ENCODE data around the gene COQ3.

Gene COQ3, protein sequence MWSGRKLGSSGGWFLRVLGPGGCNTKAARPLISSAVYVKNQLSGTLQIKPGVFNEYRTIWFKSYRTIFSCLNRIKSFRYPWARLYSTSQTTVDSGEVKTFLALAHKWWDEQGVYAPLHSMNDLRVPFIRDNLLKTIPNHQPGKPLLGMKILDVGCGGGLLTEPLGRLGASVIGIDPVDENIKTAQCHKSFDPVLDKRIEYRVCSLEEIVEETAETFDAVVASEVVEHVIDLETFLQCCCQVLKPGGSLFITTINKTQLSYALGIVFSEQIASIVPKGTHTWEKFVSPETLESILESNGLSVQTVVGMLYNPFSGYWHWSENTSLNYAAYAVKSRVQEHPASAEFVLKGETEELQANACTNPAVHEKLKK

GRCh38 chr6:99393698-99394531 is at the start of gene COQ3:
Gene COQ3, minus strand, starts transcription at chr6:99394195. Its CDS starts 16 bp downstream, at chr6:99394179.
- no peak for TF ChIP-seq JUND (IDR thresholded peaks at IDR 0.05; ENCODE audit: low read depth)
- peak; percentile 35 to 77 for DNase-seq (ENCODE audit: low read depth in 1 of 2, low spot score in 1 of 2)
- in situ Hi-C loops (cut with HindIII; ENCODE audit: low pct_unique_long_range_greater_than_20kb, low sequenced_read_pairs), result no loop called here

- in situ Hi-C loops (cut with HindIII; ENCODE audit: low pct_unique_long_range_greater_than_20kb, low sequenced_read_pairs), result no loop called here
- DNase-seq (ENCODE audit: low read depth in 1 of 2, low spot score in 1 of 2), result peak in 1 of 2 experiments; percentile 10
- TF ChIP-seq JUND (IDR thresholded peaks at IDR 0.05; ENCODE audit: low read depth), result no peak
Measured at GRCh38 chr6:99434702-99435530, 40.9 kb upstream of the COQ3 start.

DNA sequence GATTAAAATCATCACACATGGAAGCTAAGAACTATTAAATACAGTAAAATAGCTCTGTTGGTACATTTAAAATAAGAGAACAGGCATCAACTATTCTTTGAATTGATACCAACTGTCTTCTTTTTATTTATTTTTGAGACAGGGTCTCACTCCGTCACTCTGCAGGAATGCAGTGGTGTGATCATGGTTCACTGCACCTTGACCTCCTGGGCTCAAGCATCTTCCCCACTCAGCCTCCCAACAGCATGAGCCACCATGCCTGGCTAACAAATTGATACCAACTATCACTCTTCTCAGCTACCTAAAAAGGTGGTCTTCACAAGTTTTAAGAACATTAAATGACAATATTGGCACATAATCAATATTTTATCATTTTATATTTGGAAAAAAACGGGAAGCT is 38.9 kb upstream of the COQ3 start:
- DNase-seq (ENCODE audit: low read depth in 1 of 2, low spot score in 1 of 2), result no peak
- TF ChIP-seq JUND (IDR thresholded peaks at IDR 0.05; ENCODE audit: low read depth), result no peak
- in situ Hi-C loops (cut with HindIII; ENCODE audit: low pct_unique_long_range_greater_than_20kb, low sequenced_read_pairs), result no loop called here

GRCh38 chr6:99431901-99432300 is 37.9 kb upstream of the COQ3 start:
- in situ Hi-C loops (cut with HindIII; ENCODE audit: low pct_unique_long_range_greater_than_20kb, low sequenced_read_pairs), result no loop called here
- TF ChIP-seq JUND (IDR thresholded peaks at IDR 0.05; ENCODE audit: low read depth), result no peak
- no peak for DNase-seq (ENCODE audit: low read depth in 1 of 2, low spot score in 1 of 2)

DNA sequence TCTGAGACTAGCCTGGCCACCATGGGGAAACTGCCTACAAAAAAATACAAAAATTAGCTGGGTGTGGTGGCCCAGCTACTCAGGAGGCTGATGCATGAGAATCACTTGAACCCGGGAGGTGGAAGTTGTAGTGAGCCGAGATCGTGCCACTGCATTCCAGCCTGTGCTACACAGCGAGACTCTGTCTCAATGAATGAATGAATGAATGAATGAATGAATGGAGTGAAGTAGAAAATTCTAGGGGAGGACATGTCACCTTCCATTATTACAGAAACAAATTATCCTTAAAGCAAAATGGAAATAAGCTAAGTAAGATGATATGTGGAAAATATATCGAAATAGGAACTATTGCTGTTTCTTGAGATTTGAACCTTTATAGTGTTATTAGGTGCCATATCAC is 34.0 kb upstream of the COQ3 start:
- in situ Hi-C loops (cut with HindIII; ENCODE audit: low pct_unique_long_range_greater_than_20kb, low sequenced_read_pairs), result no loop called here
- no peak for TF ChIP-seq JUND (IDR thresholded peaks at IDR 0.05; ENCODE audit: low read depth)
- no peak for DNase-seq (ENCODE audit: low read depth in 1 of 2, low spot score in 1 of 2)

DNA sequence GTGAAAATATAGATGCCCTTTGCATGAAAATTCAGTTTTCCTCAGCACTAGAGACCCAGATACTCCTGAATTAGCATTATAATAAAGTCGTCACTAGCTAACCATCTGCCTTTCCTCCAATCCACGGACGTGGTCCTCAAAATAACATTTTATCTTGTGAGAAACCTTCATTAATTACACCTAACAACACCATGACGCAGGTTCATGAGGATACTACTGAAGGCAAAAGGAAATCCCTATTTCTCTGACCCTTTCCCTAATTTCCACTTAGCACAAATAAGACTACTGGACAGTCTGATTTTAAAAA is 32.4 kb upstream of the COQ3 start:
- TF ChIP-seq JUND (IDR thresholded peaks at IDR 0.05; ENCODE audit: low read depth), result no peak
- in situ Hi-C loops (cut with HindIII; ENCODE audit: low pct_unique_long_range_greater_than_20kb, low sequenced_read_pairs), result no loop called here
- DNase-seq (ENCODE audit: low read depth in 1 of 2, low spot score in 1 of 2), result no peak

DNA sequence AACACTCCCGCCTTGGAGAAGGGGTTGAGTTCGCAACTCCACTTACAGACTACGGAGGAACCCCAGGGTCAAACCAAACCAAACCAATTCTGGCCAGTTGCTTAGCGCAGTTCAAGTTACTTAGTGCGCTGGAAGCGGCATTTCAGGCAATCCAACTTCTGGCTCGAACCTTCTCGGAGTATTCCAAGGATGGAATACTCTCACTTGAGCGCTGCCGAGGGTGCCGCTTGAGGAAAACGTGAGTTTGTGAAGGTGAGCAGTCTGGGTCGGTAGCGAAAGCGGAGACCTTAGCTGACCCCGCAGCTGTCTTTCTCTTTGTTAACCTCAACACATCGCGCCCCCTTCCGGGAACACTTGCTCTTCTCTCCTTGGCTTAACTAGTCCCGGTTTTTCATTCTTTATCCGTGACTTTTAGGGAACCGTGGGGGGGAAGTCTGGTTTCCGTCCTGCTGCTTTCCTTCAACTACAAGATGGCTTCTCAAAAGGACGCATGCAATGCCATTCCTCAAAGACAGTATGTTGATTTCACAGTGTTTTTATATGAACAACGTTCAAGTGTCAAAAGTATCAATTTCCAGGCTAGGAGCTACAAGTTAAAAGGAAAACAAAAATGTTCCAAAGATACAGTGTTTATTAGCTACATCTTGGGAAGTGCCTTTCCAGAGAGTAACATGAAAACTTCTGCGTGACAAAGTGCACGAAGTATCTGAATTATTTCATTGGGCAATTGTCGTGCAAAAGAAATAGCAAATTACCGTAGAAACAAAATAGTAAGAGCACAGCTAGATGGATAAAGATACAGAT is 31.9 kb upstream of the COQ3 start:
- no peak for TF ChIP-seq JUND (IDR thresholded peaks at IDR 0.05; ENCODE audit: low read depth)
- in situ Hi-C loops (cut with HindIII; ENCODE audit: low pct_unique_long_range_greater_than_20kb, low sequenced_read_pairs), result no loop called here
- peak; percentile 2 to 87 for DNase-seq (ENCODE audit: low read depth in 1 of 2, low spot score in 1 of 2)

GRCh38 chr6:99424761-99425646 is 31.0 kb upstream of the COQ3 start, which contains the start of gene PNISR:
Gene PNISR, minus strand, starts transcription at chr6:99425308. Its CDS starts 10,649 bp downstream, at chr6:99414659.
- in situ Hi-C loops (cut with HindIII; ENCODE audit: low pct_unique_long_range_greater_than_20kb, low sequenced_read_pairs), result no loop called here
- no peak for TF ChIP-seq JUND (IDR thresholded peaks at IDR 0.05; ENCODE audit: low read depth)
- DNase-seq (ENCODE audit: low read depth in 1 of 2, low spot score in 1 of 2), result peak; percentile 39 to 98

DNA sequence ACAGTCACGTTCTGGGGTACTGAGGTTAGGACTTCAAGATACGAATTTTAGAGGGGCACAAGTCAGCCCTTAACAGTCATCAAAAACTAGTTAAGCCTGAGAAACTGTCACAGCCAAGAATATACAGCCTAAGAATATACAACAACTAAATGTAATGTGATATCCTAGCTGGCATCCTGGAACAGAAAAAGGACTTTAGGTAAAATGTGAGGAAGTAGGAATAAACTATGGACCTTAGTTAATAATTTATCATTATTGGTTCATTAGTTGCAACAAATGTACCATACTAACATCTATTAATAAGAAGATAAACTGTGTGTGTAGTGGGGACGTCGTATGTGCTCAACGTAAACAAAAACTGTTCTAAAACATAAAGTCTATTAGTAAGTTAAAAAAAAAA is 30.0 kb upstream of the COQ3 start:
- DNase-seq (ENCODE audit: low read depth in 1 of 2, low spot score in 1 of 2), result no peak
- in situ Hi-C loops (cut with HindIII; ENCODE audit: low pct_unique_long_range_greater_than_20kb, low sequenced_read_pairs), result no loop called here
- no peak for TF ChIP-seq JUND (IDR thresholded peaks at IDR 0.05; ENCODE audit: low read depth)

DNA sequence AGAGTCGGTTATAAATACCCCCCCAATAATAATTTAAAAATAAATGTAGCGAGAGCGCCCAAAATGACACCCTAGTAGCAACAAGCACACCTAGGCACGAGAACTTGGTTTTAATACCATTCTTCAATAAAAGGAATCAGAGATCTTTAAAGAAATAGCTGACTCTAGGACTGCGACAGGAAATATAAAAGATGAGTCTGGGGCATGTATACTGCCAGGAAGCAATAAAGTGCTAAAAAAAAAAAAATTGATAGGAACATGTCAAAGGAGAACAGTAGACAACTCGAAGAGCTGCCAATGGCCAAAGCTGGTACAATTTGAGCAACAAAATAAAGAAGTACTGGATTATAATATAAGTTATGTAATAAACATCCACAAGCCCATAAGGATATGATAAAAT is 28.9 kb upstream of the COQ3 start:
- in situ Hi-C loops (cut with HindIII; ENCODE audit: low pct_unique_long_range_greater_than_20kb, low sequenced_read_pairs), result no loop called here
- no peak for DNase-seq (ENCODE audit: low read depth in 1 of 2, low spot score in 1 of 2)
- TF ChIP-seq JUND (IDR thresholded peaks at IDR 0.05; ENCODE audit: low read depth), result no peak
